Measurements from ENCODE around the gene TNFSF18.

The TNFSF18 gene

GRCh38 chr1:173050865-173051264 is at the start of gene TNFSF18:
Gene TNFSF18, minus strand, starts transcription at chr1:173050941. Its CDS starts 45 bp downstream, at chr1:173050896.
- no peak for TF ChIP-seq SP1 (IDR thresholded peaks at IDR 0.05)
- no peak for TF ChIP-seq CTBP1 (IDR thresholded peaks at IDR 0.05; ENCODE audit: borderline replicate concordance)
- TF ChIP-seq ZNF384 (IDR thresholded peaks at IDR 0.05): no peak
- no peak for TF ChIP-seq HDGF (IDR thresholded peaks at IDR 0.05; ENCODE audit: borderline replicate concordance)
- no peak for TF ChIP-seq NFRKB (IDR thresholded peaks at IDR 0.05)
- TF ChIP-seq TARDBP (IDR thresholded peaks at IDR 0.05): no peak
- POLR2A ChIA-PET: no interaction called here
- CTCF ChIA-PET: no interaction called here
- no peak for DNase-seq (ENCODE audit: extremely low spot score)

- CTCF ChIA-PET: interaction anchor here (0.8 kb wide), 1 partner anchor 123 kb away, joined by 3 read pairs; no protein-coding TSS in a partner anchor
- TF ChIP-seq NFRKB (IDR thresholded peaks at IDR 0.05) (no peak), SP1 (IDR thresholded peaks at IDR 0.05) (no peak), CTBP1 (IDR thresholded peaks at IDR 0.05; ENCODE audit: borderline replicate concordance) (no peak), ARNT (IDR thresholded peaks at IDR 0.05) (no peak), L3MBTL2 (conservative IDR thresholded peaks at IDR 0.05) (no peak), TARDBP (IDR thresholded peaks at IDR 0.05) (no peak), FOXK2 (IDR thresholded peaks at IDR 0.05) (no peak), PKNOX1 (IDR thresholded peaks at IDR 0.05) (no peak), BHLHE40 (IDR thresholded peaks at IDR 0.05; ENCODE audit: borderline replicate concordance) (no peak), LEF1 (IDR thresholded peaks at IDR 0.05; ENCODE audit: borderline replicate concordance) (no peak), ZNF384 (IDR thresholded peaks at IDR 0.05) (no peak), ELF4 (IDR thresholded peaks at IDR 0.05) (no peak), HDGF (IDR thresholded peaks at IDR 0.05; ENCODE audit: borderline replicate concordance) (no peak)
- POLR2A ChIA-PET: no interaction called here
- DNase-seq (ENCODE audit: extremely low spot score): no peak
Observed at GRCh38 chr1:173099166-173099565, 48.4 kb upstream of the TNFSF18 start.

- CTCF ChIA-PET: no interaction called here
- POLR2A ChIA-PET: no interaction called here
- DNase-seq (ENCODE audit: extremely low spot score): no peak
- TF ChIP-seq FOXM1 (IDR thresholded peaks at IDR 0.05; ENCODE audit: borderline replicate concordance): no peak
- no peak for TF ChIP-seq SP1 (IDR thresholded peaks at IDR 0.05)
- no peak for TF ChIP-seq SUZ12 (IDR thresholded peaks at IDR 0.05)
- no peak for TF ChIP-seq ZNF384 (IDR thresholded peaks at IDR 0.05)
- TF ChIP-seq HDGF (IDR thresholded peaks at IDR 0.05; ENCODE audit: borderline replicate concordance): no peak
- TF ChIP-seq NFRKB (IDR thresholded peaks at IDR 0.05): no peak
- no peak for TF ChIP-seq TARDBP (IDR thresholded peaks at IDR 0.05)
- TF ChIP-seq CTBP1 (IDR thresholded peaks at IDR 0.05; ENCODE audit: borderline replicate concordance): no peak
- TF ChIP-seq ARNT (IDR thresholded peaks at IDR 0.05): no peak
- no peak for TF ChIP-seq BHLHE40 (IDR thresholded peaks at IDR 0.05; ENCODE audit: borderline replicate concordance)
- no peak for TF ChIP-seq L3MBTL2 (conservative IDR thresholded peaks at IDR 0.05)
- no peak for TF ChIP-seq FOXA1 (IDR thresholded peaks at IDR 0.05)
Observed at GRCh38 chr1:173098117-173098516, 47.4 kb upstream of the TNFSF18 start.

GRCh38 chr1:173097001-173097400 is 46.3 kb upstream of the TNFSF18 start:
- no peak for DNase-seq (ENCODE audit: extremely low spot score)
- TF ChIP-seq NFRKB (IDR thresholded peaks at IDR 0.05) (no peak), FOXA1 (IDR thresholded peaks at IDR 0.05) (no peak), FOXM1 (IDR thresholded peaks at IDR 0.05; ENCODE audit: borderline replicate concordance) (no peak), FOXK2 (IDR thresholded peaks at IDR 0.05) (no peak)
- ChIA-PET POLR2A (no interaction called here), CTCF (no interaction called here)

- ChIA-PET CTCF (no interaction called here), POLR2A (no interaction called here)
Observed at GRCh38 chr1:173095632-173096031, 44.9 kb upstream of the TNFSF18 start.

GRCh38 chr1:173094541-173094940 is 43.8 kb upstream of the TNFSF18 start:
- CTCF ChIA-PET: no interaction called here
- no peak for DNase-seq (ENCODE audit: extremely low spot score)
- TF ChIP-seq ELF4 (IDR thresholded peaks at IDR 0.05) (no peak), ZNF384 (IDR thresholded peaks at IDR 0.05) (no peak), NFRKB (IDR thresholded peaks at IDR 0.05) (no peak), FOXA1 (IDR thresholded peaks at IDR 0.05) (no peak), SUZ12 (IDR thresholded peaks at IDR 0.05) (no peak), LEF1 (IDR thresholded peaks at IDR 0.05; ENCODE audit: borderline replicate concordance) (no peak), FOXM1 (IDR thresholded peaks at IDR 0.05; ENCODE audit: borderline replicate concordance) (no peak), BHLHE40 (IDR thresholded peaks at IDR 0.05; ENCODE audit: borderline replicate concordance) (no peak), HDGF (IDR thresholded peaks at IDR 0.05; ENCODE audit: borderline replicate concordance) (no peak)
- POLR2A ChIA-PET: no interaction called here

More at GRCh38 chr1:173095632-173096031, 44.9 kb upstream of the TNFSF18 start:
- no peak for TF ChIP-seq PKNOX1 (IDR thresholded peaks at IDR 0.05)
- TF ChIP-seq CTBP1 (IDR thresholded peaks at IDR 0.05; ENCODE audit: borderline replicate concordance): no peak
- no peak for TF ChIP-seq FOXA1 (IDR thresholded peaks at IDR 0.05)
- no peak for TF ChIP-seq FOXM1 (IDR thresholded peaks at IDR 0.05; ENCODE audit: borderline replicate concordance)
- no peak for TF ChIP-seq TARDBP (IDR thresholded peaks at IDR 0.05)
- no peak for TF ChIP-seq LEF1 (IDR thresholded peaks at IDR 0.05; ENCODE audit: borderline replicate concordance)
- TF ChIP-seq BHLHE40 (IDR thresholded peaks at IDR 0.05; ENCODE audit: borderline replicate concordance): no peak
- TF ChIP-seq HDGF (IDR thresholded peaks at IDR 0.05; ENCODE audit: borderline replicate concordance): no peak
- TF ChIP-seq FOXK2 (IDR thresholded peaks at IDR 0.05): no peak
- TF ChIP-seq SP1 (IDR thresholded peaks at IDR 0.05): no peak
- DNase-seq (ENCODE audit: extremely low spot score): no peak

GRCh38 chr1:173093691-173094445 is 43.1 kb upstream of the TNFSF18 start:
- ChIA-PET POLR2A (no interaction called here), CTCF (no interaction called here)
- TF ChIP-seq TARDBP (IDR thresholded peaks at IDR 0.05): no peak
- TF ChIP-seq SUZ12 (IDR thresholded peaks at IDR 0.05): no peak
- no peak for TF ChIP-seq SP1 (IDR thresholded peaks at IDR 0.05)
- no peak for TF ChIP-seq ELF4 (IDR thresholded peaks at IDR 0.05)
- TF ChIP-seq FOXK2 (IDR thresholded peaks at IDR 0.05): no peak
- TF ChIP-seq HDGF (IDR thresholded peaks at IDR 0.05; ENCODE audit: borderline replicate concordance): no peak
- TF ChIP-seq PKNOX1 (IDR thresholded peaks at IDR 0.05): no peak
- TF ChIP-seq LEF1 (IDR thresholded peaks at IDR 0.05; ENCODE audit: borderline replicate concordance): no peak
- no peak for TF ChIP-seq ZNF384 (IDR thresholded peaks at IDR 0.05)
- no peak for DNase-seq (ENCODE audit: extremely low spot score)
